ENCODE data around the gene POU6F2.

The POU6F2 gene

DNA sequence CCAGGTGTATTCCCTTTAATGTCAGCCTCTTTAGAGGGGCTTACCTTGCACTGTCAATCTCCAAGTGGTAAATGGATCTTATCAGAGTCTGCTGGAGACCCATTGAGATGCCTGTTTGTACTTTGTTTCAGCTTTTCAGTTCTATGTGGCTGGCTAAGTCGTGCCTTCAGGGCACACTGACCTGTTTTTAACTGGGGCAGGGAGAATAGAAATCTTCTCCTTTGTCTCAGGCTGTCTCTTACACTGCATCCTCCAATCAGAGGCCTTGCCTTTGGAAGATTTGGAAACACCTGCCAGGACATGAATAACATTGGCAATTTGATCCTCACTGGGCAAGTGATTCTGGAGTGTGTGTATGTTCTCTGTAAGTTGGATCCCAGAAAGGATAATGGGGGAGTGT lies 65.0 kb downstream of the POU6F2 start (continued):
- no peak for TF ChIP-seq ZNF24 (tag by site-specific recombination; IDR thresholded peaks at IDR 0.05)
- no peak for TF ChIP-seq ZNF426 (tag by site-specific recombination; IDR thresholded peaks at IDR 0.05)

DNA sequence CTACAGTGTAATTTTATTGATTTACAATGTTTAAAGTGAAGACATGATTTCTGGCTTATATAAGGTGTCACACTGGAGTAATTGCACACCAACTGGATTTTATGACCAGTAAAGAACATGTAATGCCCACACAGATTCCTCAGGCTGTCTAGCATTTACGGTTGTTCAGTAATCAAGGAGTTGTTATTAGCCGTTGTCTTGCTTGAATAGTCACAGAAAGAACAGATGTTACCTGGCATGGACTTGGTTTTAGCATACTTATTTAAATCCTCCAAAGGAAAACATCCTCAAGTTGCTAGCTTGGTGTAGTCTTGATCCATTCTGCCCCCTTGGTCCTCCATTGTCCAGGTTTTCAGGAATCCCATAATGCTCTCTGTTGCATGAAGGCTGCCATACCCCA lies 65.8 kb downstream of the POU6F2 start:
- Histone ChIP-seq H3K27ac (ENCODE audit: extremely low read depth, low read depth, low read length) (no peak overlapping the region), H3K4me3 (ENCODE audit: low read depth, low read length) (no peak overlapping the region), H3K9me3 (ENCODE audit: control insufficient read depth, insufficient read depth, low read depth, low read length) (no peaks in the 10 kb centered on the region), H3K4me1 (ENCODE audit: control insufficient read depth, insufficient read depth, low read length) (no peaks in the 10 kb centered on the region), H3K36me3 (ENCODE audit: control insufficient read depth in 2 of 2, insufficient read depth in 1 of 2, low read length in 2 of 2) (no peaks in the 10 kb centered on the region)
- ChIA-PET CTCF (no interaction called here), POLR2A (no interaction called here)
- TF ChIP-seq TRIM28 (IDR thresholded peaks at IDR 0.05; ENCODE audit: borderline replicate concordance, low read length) (no peak), ZNF571 (tag by site-specific recombination; IDR thresholded peaks at IDR 0.05) (no peak), TCF7L2 (IDR thresholded peaks at IDR 0.05; ENCODE audit: borderline replicate concordance, low read depth, low read length) (no peak), ZFP69B (tag by site-specific recombination; IDR thresholded peaks at IDR 0.05) (no peak), YY1 (tag by site-specific recombination; IDR thresholded peaks at IDR 0.05) (no peak), ZNF747 (tag by site-specific recombination; IDR thresholded peaks at IDR 0.05) (no peak), ZSCAN23 (tag by site-specific recombination; IDR thresholded peaks at IDR 0.05) (no peak), SALL2 (tag by site-specific recombination; IDR thresholded peaks at IDR 0.05; ENCODE audit: borderline replicate concordance) (no peak)
- TF ChIP-seq, protein P1, sequence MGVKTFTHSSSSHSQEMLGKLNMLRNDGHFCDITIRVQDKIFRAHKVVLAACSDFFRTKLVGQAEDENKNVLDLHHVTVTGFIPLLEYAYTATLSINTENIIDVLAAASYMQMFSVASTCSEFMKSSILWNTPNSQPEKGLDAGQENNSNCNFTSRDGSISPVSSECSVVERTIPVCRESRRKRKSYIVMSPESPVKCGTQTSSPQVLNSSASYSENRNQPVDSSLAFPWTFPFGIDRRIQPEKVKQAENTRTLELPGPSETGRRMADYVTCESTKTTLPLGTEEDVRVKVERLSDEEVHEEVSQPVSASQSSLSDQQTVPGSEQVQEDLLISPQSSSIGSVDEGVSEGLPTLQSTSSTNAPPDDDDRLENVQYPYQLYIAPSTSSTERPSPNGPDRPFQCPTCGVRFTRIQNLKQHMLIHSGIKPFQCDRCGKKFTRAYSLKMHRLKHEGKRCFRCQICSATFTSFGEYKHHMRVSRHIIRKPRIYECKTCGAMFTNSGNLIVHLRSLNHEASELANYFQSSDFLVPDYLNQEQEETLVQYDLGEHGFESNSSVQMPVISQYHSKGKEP (tag by site-specific recombination; IDR thresholded peaks at IDR 0.05), result no peak
- TF ChIP-seq, protein P2, sequence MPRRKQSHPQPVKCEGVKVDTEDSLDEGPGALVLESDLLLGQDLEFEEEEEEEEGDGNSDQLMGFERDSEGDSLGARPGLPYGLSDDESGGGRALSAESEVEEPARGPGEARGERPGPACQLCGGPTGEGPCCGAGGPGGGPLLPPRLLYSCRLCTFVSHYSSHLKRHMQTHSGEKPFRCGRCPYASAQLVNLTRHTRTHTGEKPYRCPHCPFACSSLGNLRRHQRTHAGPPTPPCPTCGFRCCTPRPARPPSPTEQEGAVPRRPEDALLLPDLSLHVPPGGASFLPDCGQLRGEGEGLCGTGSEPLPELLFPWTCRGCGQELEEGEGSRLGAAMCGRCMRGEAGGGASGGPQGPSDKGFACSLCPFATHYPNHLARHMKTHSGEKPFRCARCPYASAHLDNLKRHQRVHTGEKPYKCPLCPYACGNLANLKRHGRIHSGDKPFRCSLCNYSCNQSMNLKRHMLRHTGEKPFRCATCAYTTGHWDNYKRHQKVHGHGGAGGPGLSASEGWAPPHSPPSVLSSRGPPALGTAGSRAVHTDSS (tag by site-specific recombination; IDR thresholded peaks at IDR 0.05), result no peak
- TF ChIP-seq, protein P3, sequence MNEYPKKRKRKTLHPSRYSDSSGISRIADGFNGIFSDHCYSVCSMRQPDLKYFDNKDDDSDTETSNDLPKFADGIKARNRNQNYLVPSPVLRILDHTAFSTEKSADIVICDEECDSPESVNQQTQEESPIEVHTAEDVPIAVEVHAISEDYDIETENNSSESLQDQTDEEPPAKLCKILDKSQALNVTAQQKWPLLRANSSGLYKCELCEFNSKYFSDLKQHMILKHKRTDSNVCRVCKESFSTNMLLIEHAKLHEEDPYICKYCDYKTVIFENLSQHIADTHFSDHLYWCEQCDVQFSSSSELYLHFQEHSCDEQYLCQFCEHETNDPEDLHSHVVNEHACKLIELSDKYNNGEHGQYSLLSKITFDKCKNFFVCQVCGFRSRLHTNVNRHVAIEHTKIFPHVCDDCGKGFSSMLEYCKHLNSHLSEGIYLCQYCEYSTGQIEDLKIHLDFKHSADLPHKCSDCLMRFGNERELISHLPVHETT (tag by site-specific recombination; IDR thresholded peaks at IDR 0.05), result no peak
- TF ChIP-seq, protein P4, sequence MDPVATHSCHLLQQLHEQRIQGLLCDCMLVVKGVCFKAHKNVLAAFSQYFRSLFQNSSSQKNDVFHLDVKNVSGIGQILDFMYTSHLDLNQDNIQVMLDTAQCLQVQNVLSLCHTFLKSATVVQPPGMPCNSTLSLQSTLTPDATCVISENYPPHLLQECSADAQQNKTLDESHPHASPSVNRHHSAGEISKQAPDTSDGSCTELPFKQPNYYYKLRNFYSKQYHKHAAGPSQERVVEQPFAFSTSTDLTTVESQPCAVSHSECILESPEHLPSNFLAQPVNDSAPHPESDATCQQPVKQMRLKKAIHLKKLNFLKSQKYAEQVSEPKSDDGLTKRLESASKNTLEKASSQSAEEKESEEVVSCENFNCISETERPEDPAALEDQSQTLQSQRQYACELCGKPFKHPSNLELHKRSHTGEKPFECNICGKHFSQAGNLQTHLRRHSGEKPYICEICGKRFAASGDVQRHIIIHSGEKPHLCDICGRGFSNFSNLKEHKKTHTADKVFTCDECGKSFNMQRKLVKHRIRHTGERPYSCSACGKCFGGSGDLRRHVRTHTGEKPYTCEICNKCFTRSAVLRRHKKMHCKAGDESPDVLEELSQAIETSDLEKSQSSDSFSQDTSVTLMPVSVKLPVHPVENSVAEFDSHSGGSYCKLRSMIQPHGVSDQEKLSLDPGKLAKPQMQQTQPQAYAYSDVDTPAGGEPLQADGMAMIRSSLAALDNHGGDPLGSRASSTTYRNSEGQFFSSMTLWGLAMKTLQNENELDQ (tag by site-specific recombination; IDR thresholded peaks at IDR 0.05; ENCODE audit: low read depth), result no peak

DNA sequence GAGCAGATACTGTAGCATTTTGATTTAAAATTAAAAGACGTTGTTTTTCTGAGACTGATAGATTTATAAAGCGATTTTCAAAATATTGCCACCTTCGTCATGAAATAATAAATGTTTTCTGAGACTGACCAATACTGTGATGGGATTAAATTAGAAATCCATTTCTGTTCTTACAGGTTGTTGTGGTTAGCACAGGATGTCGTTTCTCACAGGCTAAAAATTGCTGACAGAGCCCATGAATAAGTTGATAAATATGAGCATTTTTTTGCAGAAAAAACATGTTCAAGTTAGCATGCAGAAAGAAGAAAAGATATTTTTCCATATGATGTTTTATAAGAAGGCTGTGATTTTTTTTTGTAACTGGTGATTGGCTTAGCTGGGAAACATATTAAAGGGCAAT lies 66.8 kb downstream of the POU6F2 start:
- no peak overlapping the region for H3K27ac ChIP-seq (ENCODE audit: extremely low read depth, low read depth, low read length)
- ChIA-PET CTCF (no interaction called here), POLR2A (no interaction called here)
- no peaks in the 10 kb centered on the region for H3K4me1 ChIP-seq (ENCODE audit: control insufficient read depth, insufficient read depth, low read length)
- no peak overlapping the region for H3K4me3 ChIP-seq (ENCODE audit: low read depth, low read length)
- no peaks in the 10 kb centered on the region for H3K9me3 ChIP-seq (ENCODE audit: control insufficient read depth, insufficient read depth, low read depth, low read length)
- no peaks in the 10 kb centered on the region for H3K36me3 ChIP-seq (ENCODE audit: control insufficient read depth in 2 of 2, insufficient read depth in 1 of 2, low read length in 2 of 2)
- TF ChIP-seq ZNF10 (tag by site-specific recombination; IDR thresholded peaks at IDR 0.05), result no peak
- TF ChIP-seq, protein P5, sequence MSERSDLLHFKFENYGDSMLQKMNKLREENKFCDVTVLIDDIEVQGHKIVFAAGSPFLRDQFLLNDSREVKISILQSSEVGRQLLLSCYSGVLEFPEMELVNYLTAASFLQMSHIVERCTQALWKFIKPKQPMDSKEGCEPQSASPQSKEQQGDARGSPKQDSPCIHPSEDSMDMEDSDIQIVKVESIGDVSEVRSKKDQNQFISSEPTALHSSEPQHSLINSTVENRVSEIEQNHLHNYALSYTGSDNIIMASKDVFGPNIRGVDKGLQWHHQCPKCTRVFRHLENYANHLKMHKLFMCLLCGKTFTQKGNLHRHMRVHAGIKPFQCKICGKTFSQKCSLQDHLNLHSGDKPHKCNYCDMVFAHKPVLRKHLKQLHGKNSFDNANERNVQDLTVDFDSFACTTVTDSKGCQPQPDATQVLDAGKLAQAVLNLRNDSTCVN (tag by site-specific recombination; optimal IDR thresholded peaks at IDR 0.05), result no peak
- no peak for TF ChIP-seq ZNF140 (tag by site-specific recombination; IDR thresholded peaks at IDR 0.05)
- TF ChIP-seq, protein P6, sequence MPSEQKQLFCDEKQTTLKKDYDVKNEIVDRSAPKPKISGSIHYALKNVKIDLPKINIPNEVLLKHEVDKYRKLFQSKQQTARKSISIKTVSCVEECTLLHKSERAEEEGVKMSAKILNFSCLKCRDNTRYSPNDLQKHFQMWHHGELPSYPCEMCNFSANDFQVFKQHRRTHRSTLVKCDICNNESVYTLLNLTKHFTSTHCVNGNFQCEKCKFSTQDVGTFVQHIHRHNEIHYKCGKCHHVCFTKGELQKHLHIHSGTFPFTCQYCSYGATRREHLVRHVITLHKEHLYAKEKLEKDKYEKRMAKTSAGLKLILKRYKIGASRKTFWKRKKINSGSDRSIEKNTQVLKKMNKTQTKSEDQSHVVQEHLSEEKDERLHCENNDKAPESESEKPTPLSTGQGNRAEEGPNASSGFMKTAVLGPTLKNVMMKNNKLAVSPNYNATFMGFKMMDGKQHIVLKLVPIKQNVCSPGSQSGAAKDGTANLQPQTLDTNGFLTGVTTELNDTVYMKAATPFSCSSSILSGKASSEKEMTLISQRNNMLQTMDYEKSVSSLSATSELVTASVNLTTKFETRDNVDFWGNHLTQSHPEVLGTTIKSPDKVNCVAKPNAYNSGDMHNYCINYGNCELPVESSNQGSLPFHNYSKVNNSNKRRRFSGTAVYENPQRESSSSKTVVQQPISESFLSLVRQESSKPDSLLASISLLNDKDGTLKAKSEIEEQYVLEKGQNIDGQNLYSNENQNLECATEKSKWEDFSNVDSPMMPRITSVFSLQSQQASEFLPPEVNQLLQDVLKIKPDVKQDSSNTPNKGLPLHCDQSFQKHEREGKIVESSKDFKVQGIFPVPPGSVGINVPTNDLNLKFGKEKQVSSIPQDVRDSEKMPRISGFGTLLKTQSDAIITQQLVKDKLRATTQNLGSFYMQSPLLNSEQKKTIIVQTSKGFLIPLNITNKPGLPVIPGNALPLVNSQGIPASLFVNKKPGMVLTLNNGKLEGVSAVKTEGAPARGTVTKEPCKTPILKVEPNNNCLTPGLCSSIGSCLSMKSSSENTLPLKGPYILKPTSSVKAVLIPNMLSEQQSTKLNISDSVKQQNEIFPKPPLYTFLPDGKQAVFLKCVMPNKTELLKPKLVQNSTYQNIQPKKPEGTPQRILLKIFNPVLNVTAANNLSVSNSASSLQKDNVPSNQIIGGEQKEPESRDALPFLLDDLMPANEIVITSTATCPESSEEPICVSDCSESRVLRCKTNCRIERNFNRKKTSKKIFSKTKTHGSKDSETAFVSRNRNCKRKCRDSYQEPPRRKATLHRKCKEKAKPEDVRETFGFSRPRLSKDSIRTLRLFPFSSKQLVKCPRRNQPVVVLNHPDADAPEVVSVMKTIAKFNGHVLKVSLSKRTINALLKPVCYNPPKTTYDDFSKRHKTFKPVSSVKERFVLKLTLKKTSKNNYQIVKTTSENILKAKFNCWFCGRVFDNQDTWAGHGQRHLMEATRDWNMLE (tag by site-specific recombination; conservative IDR thresholded peaks at IDR 0.05; ENCODE audit: low read depth), result no peak
- no peak for TF ChIP-seq ZNF2 (tag by site-specific recombination; IDR thresholded peaks at IDR 0.05)
- TF ChIP-seq HOXD13 (CRISPR knock-in tag; IDR thresholded peaks at IDR 0.05; ENCODE audit: borderline replicate concordance), result no peak

Measured in HEK293 (cell line).